Astrocyte of the spinal cord (primary cell): ENCODE measurements around the gene FNDC3A.

ENCODE experiments used
- DNase-seq: peaks from one replicate; pipeline ENCODE4 v3.0.0; 2011; ENCODE audit warnings: low read depth, low spot score
- H3K4me3 ChIP-seq: 2 replicates; pipeline ENCODE4 v1.5.1; 2011; ENCODE audit warnings: low read depth, mild to moderate bottlenecking, low read length, moderate library complexity
- CTCF ChIP-seq: IDR thresholded peaks from 2 replicates; pipeline ENCODE4 v1.5.1; 2012; ENCODE audit warnings: low read depth, mild to moderate bottlenecking, low read length, inconsistent platforms
- in situ Hi-C: cut with HindIII; loops from 2 replicates; pipeline ENCODE4 v1.10.0; 2017; ENCODE audit warnings: low sequenced_read_pairs

Gene FNDC3A

DNA sequence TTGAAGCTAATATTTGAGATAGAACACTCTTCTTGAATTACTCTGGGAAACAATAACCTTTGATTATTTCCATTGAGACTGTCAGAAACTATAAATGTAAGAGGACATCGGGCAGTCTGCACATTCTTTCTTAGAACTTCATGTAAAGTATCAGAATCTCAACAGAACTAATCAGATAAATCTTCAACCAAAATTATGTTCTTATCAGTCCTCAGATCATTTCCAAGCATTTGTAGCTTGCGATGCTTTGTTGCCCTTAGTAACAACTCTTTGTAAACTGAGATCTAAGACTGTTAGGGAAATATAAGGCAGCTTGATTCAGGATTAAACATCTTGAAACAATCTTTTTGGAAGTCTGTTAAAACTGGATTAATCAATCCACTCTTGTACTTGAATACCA, 70.3 kb downstream of the FNDC3A start:
- TF ChIP-seq CTCF, result no peak
- in situ Hi-C loops, result no loop called here
- H3K4me3 ChIP-seq, result no peak overlapping the region
- DNase-seq, result no peak

GRCh38 chr13:49046519-49046918, 70.8 kb downstream of the FNDC3A start:
- in situ Hi-C loops, result no loop called here
- no peak for DNase-seq
- no peak for TF ChIP-seq CTCF
- H3K4me3 ChIP-seq, result no peak overlapping the region

DNA sequence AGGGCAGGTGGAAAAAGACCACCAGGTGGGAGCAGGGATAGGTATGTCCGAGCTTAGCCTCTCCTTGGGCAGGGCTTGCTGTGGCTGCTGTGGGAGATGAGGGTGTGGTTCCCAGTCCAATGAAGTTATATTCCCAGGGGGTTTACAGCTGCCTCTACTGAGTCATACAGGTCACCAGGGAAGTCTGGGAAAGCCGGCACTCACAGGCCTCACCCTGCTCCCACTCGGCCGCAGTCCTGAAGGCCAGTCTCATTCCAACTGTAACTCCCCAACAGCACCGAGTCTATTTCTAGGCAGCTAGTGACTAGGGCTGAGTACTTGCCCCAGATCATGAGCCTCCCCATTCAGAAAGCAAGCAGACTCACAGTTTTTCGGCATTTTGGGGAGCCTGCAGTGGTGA, 77.1 kb downstream of the FNDC3A start:
- H3K4me3 ChIP-seq, result no peak overlapping the region
- DNase-seq, result no peak
- in situ Hi-C loops, result no loop called here
- no peak for TF ChIP-seq CTCF

DNA sequence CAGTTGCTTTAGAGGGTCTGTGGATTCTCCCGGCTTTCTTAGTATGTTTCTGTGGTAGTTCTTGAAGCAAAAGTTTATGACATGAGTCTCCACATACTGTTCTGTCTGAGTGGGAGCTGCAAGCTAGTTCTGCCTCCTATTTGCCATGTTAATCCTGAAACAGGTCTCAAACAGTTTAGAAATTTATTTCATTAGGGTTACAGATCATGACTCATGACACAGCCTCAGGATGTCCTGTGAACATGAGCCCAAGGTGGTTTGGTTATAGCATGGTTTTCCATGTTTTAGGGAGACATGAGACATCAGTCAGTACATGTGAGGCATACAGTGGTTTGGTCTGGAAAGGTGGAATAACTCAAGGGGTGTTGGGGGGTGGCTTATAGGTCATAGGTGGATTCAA, 77.5 kb downstream of the FNDC3A start:
- no peak overlapping the region for H3K4me3 ChIP-seq
- no peak for DNase-seq
- TF ChIP-seq CTCF, result no peak
- in situ Hi-C loops, result no loop called here

DNA sequence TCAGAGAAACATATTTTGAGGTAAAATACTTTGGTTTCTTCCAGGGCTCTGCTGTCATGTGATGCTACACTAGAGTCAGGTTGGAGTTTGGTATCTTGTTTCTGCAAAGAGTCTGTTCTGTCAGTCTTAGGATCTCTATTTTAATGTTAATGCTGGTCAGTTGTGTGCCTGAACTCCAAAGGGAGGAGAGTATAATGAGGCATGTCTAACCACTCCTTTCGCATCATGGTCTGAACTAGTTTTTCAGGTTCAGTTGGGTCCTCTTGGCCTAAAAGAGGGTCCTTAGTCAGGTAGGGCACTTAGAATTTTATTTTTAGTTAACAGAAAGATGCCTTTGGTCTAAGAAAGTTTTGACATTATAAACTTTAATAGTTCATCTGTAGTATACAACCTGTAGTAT, 78.2 kb downstream of the FNDC3A start:
- TF ChIP-seq CTCF, result no peak
- no peak overlapping the region for H3K4me3 ChIP-seq
- in situ Hi-C loops, result no loop called here
- DNase-seq, result no peak

DNA sequence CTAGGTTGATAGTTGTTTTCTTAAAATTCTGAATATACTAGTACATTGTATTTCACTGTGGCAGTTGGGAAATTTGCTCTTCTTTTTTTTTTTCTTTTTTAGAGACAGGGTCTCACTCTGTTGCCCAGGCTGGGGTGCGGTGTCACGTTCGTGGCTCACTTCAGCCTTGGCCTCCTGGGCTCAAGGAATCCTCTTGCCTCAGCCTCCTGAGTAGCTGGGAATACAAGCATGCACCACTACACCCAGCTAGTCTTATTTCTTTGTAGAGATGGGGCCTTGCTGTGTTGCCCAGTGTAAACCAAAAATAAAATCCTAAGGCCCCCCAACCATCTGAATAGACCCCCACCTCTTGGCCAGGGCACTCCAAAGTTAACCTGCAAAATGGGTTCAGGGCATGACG, 79.3 kb downstream of the FNDC3A start:
- no peak for DNase-seq
- H3K4me3 ChIP-seq, result no peak overlapping the region
- in situ Hi-C loops, result no loop called here
- TF ChIP-seq CTCF, result no peak

- H3K4me3 ChIP-seq, result no peak overlapping the region
- no peak for TF ChIP-seq CTCF
- in situ Hi-C loops, result no loop called here
- DNase-seq, result no peak
Measured at GRCh38 chr13:49057176-49057575, 81.5 kb downstream of the FNDC3A start.
